A549 (cell line): ENCODE data around the gene DEPDC5.

ENCODE experiments used
- CBX8 ChIP-seq: fragments of 200-600 bp; sonication (generic); IDR thresholded peaks from 2 replicates; pipeline ENCODE4 v1.6.1; 2016
- CEBPB ChIP-seq, 2 experiments: fragments of >200 bp in 1 of 2; sonication (Bioruptor Twin) in 1 of 2; formaldehyde crosslinking in 1 of 2; IDR thresholded peaks; 2 replicates each; pipeline ENCODE4 v1.6.1; 2012 to 2016
- CTCF ChIP-seq: fragments of >200 bp; sonication (Bioruptor Twin); formaldehyde crosslinking; IDR thresholded peaks from 3 replicates; pipeline ENCODE4 v1.5.1; 2016
- EP300 ChIP-seq, 2 experiments: fragments of >200 bp; sonication (Bioruptor Twin); formaldehyde crosslinking; IDR thresholded peaks; 2 replicates in 1 of 2; 3 replicates in 1 of 2; pipeline ENCODE4 v1.6.1; 2016 to 2017
- HDAC2 ChIP-seq: fragments of 200-600 bp; sonication (generic); IDR thresholded peaks from 2 replicates; pipeline ENCODE4 v1.6.1; 2016
- HEYL ChIP-seq: fragments of 250-450 bp; sonication (Bioruptor Pico); IDR thresholded peaks from 2 replicates; pipeline ENCODE4 v1.8.0; 2021; ENCODE audit warnings: mild to moderate bottlenecking, moderate library complexity
- JUN ChIP-seq, 2 experiments: fragments of >200 bp; sonication (Bioruptor Twin); formaldehyde crosslinking; IDR thresholded peaks; 2 replicates in 1 of 2; 3 replicates in 1 of 2; pipeline ENCODE4 v1.6.1; 2016 to 2017
- JUNB ChIP-seq: fragments of >200 bp; sonication (Bioruptor Twin); formaldehyde crosslinking; IDR thresholded peaks from 2 replicates; pipeline ENCODE4 v1.6.1; 2016
- MAX ChIP-seq: IDR thresholded peaks from 2 replicates; pipeline ENCODE4 v1.6.1; 2012
- NFE2L2 ChIP-seq: fragments of 150-350 bp; conservative IDR thresholded peaks from 2 replicates; pipeline ENCODE4 v1.6.1; 2014; ENCODE audit warnings: low read length
- POLR2A ChIP-seq: IDR thresholded peaks from 2 replicates; pipeline ENCODE4 v1.6.1; 2012; ENCODE audit warnings: mild to moderate bottlenecking, low read length
- RFX5 ChIP-seq: fragments of 450-650 bp; IDR thresholded peaks from 2 replicates; pipeline ENCODE4 v1.7.1; 2014; ENCODE audit warnings: antibody characterized with exemption, mild to moderate bottlenecking, moderate library complexity
- SMC3 ChIP-seq: fragments of >200 bp; sonication (Bioruptor Twin); formaldehyde crosslinking; IDR thresholded peaks from 3 replicates; pipeline ENCODE4 v1.6.1; 2018; ENCODE audit warnings: inconsistent platforms

GRCh38 chr22:31912407-31912743 lies 158.6 kb downstream of the DEPDC5 start:
- TF ChIP-seq JUN (IDR thresholded peaks at IDR 0.05), result no peak
- TF ChIP-seq JUNB, result no peak
- no peak for TF ChIP-seq CTCF
- TF ChIP-seq MAX, result no peak
- no peak for TF ChIP-seq CEBPB (IDR thresholded peaks at IDR 0.05)
- no peak for TF ChIP-seq SMC3
- TF ChIP-seq NFE2L2, result no peak
- no peak for TF ChIP-seq POLR2A
- no peak for TF ChIP-seq EP300 (IDR thresholded peaks at IDR 0.05)
- no peak for TF ChIP-seq RFX5
- no peak for TF ChIP-seq HDAC2
- no peak for TF ChIP-seq CBX8
- TF ChIP-seq HEYL (CRISPR knock-in tag), result no peak
